Measurements from ENCODE around the gene SGTA.

The SGTA gene

DNA sequence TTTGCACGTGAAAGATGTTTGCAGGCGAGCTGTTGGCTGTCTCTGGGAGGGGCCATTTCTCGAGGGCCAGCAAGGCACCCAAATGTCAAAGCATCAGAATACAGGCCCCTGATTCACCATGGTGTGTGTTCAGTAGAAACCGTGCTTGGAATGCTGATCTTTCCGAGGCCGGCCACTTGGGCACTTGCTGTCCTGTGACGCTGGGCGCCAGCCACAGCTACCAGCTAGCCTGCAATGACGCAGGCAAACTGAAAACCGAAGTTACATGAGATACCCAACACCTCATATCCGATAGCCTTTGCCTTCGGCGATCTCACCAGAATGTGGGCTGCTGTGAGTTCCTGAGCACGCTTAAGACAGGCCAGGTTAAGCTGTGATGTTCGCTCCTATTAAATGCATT, 14.2 kb upstream of the SGTA start:
- Histone ChIP-seq H3K4me2 (ENCODE audit: low read depth, low read length) (no peak overlapping the region), H3K36me3 (replicated peaks; ENCODE audit: insufficient read depth, low read length) (peaks cover 13% of the 10 kb centered on the region), H3K79me2 (ENCODE audit: low read length) (peaks cover 18% of the 10 kb centered on the region), H4K20me1 (ENCODE audit: insufficient read depth, low read length) (no peaks in the 10 kb centered on the region), H2AFZ (ENCODE audit: low read length) (no peak overlapping the region), H3K27me3 (replicated peaks; ENCODE audit: insufficient read depth, low read length) (no peaks in the 10 kb centered on the region), H3F3A (ENCODE audit: insufficient read depth, low read length) (no peaks in the 10 kb centered on the region), H3K9me2 (replicated peaks; ENCODE audit: insufficient read depth, low read length) (no peaks in the 10 kb centered on the region), H3K9ac (ENCODE audit: low read length) (no peak overlapping the region), H3K4me3 (ENCODE audit: low read length) (no peak overlapping the region), H3K9me3 (replicated peaks; ENCODE audit: insufficient read depth, low read length) (no peaks in the 10 kb centered on the region), H3K4me1 (ENCODE audit: low read length) (no peaks in the 10 kb centered on the region), H3K27ac (ENCODE audit: low read length) (no peak overlapping the region)
- TF ChIP-seq EZH2 (optimal IDR thresholded peaks at IDR 0.05; ENCODE audit: low read depth, low read length), result no peak
- TF ChIP-seq EZH2phosphoT487 (IDR thresholded peaks at IDR 0.05; ENCODE audit: low read length), result no peak
- TF ChIP-seq, protein P1, sequence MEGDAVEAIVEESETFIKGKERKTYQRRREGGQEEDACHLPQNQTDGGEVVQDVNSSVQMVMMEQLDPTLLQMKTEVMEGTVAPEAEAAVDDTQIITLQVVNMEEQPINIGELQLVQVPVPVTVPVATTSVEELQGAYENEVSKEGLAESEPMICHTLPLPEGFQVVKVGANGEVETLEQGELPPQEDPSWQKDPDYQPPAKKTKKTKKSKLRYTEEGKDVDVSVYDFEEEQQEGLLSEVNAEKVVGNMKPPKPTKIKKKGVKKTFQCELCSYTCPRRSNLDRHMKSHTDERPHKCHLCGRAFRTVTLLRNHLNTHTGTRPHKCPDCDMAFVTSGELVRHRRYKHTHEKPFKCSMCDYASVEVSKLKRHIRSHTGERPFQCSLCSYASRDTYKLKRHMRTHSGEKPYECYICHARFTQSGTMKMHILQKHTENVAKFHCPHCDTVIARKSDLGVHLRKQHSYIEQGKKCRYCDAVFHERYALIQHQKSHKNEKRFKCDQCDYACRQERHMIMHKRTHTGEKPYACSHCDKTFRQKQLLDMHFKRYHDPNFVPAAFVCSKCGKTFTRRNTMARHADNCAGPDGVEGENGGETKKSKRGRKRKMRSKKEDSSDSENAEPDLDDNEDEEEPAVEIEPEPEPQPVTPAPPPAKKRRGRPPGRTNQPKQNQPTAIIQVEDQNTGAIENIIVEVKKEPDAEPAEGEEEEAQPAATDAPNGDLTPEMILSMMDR (IDR thresholded peaks at IDR 0.05; ENCODE audit: low read length), result no peak
- DNase-seq, result no peak

DNA sequence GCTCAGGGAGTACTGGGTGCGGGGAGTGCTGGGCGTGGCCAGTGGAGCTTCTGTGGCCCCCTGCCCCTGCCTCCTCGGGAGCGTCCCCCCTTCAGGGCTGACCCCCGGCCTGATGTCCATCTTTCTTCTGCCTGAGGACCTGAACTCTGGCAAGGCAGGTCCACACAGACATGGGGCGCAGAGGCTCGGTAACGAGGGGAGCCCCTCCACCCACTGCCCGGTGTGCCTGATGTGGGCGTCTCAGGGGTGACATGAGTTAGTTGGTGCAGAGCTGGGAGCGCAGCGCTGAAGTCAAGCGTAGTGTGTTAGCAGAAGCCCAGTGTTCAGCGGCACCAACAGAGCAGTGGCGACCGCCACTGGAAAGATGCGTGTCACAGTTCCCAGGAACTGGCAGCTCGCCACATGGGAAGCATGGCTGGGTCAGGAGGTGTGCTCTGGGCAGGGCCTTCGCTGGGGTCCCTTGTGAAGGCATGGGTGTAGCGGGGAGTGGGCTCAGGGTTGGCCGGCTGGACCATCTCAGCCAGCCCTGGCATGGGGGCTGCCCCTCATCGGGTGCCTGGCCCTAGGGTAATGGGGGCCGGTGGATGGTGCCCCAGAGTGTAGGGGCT, 13.7 kb upstream of the SGTA start:
- no peak for DNase-seq
- no peaks in the 10 kb centered on the region for H3K27me3 ChIP-seq (replicated peaks; ENCODE audit: insufficient read depth, low read length)
- H3K9ac ChIP-seq (ENCODE audit: low read length), result no peak overlapping the region
- no peaks in the 10 kb centered on the region for H4K20me1 ChIP-seq (ENCODE audit: insufficient read depth, low read length)
- peaks cover 21% of the 10 kb centered on the region for H3K79me2 ChIP-seq (ENCODE audit: low read length)
- H3K9me3 ChIP-seq (replicated peaks; ENCODE audit: insufficient read depth, low read length), result no peaks in the 10 kb centered on the region
- TF ChIP-seq, protein P1 (IDR thresholded peaks at IDR 0.05; ENCODE audit: low read length), result no peak
- TF ChIP-seq EZH2phosphoT487 (IDR thresholded peaks at IDR 0.05; ENCODE audit: low read length) (no peak), EZH2 (optimal IDR thresholded peaks at IDR 0.05; ENCODE audit: low read depth, low read length) (no peak)
- H3K4me3 ChIP-seq (ENCODE audit: low read length), result no peak overlapping the region
- H3F3A ChIP-seq (ENCODE audit: insufficient read depth, low read length), result no peaks in the 10 kb centered on the region
- H3K9me2 ChIP-seq (replicated peaks; ENCODE audit: insufficient read depth, low read length), result no peaks in the 10 kb centered on the region
- no peak overlapping the region for H3K4me2 ChIP-seq (ENCODE audit: low read depth, low read length)
- no peak overlapping the region for H3K27ac ChIP-seq (ENCODE audit: low read length)
- H2AFZ ChIP-seq (ENCODE audit: low read length), result no peak overlapping the region
- H3K4me1 ChIP-seq (ENCODE audit: low read length), result no peaks in the 10 kb centered on the region
- peaks cover 13% of the 10 kb centered on the region for H3K36me3 ChIP-seq (replicated peaks; ENCODE audit: insufficient read depth, low read length)

- Histone ChIP-seq H2AFZ (ENCODE audit: low read length) (no peak overlapping the region), H4K20me1 (ENCODE audit: insufficient read depth, low read length) (no peaks in the 10 kb centered on the region), H3K9ac (ENCODE audit: low read length) (no peak overlapping the region), H3K27ac (ENCODE audit: low read length) (no peak overlapping the region), H3K9me2 (replicated peaks; ENCODE audit: insufficient read depth, low read length) (no peaks in the 10 kb centered on the region), H3F3A (ENCODE audit: insufficient read depth, low read length) (no peaks in the 10 kb centered on the region), H3K27me3 (replicated peaks; ENCODE audit: insufficient read depth, low read length) (no peaks in the 10 kb centered on the region), H3K36me3 (replicated peaks; ENCODE audit: insufficient read depth, low read length) (peaks cover 9% of the 10 kb centered on the region), H3K79me2 (ENCODE audit: low read length) (peaks cover 23% of the 10 kb centered on the region), H3K4me3 (ENCODE audit: low read length) (no peak overlapping the region), H3K9me3 (replicated peaks; ENCODE audit: insufficient read depth, low read length) (no peaks in the 10 kb centered on the region), H3K4me2 (ENCODE audit: low read depth, low read length) (no peak overlapping the region), H3K4me1 (ENCODE audit: low read length) (no peaks in the 10 kb centered on the region)
- no peak for DNase-seq
- no peak for TF ChIP-seq EZH2phosphoT487 (IDR thresholded peaks at IDR 0.05; ENCODE audit: low read length)
- TF ChIP-seq, protein P1 (IDR thresholded peaks at IDR 0.05; ENCODE audit: low read length), result no peak
- TF ChIP-seq EZH2 (optimal IDR thresholded peaks at IDR 0.05; ENCODE audit: low read depth, low read length), result no peak
Measured at GRCh38 chr19:2795827-2796658, 13.0 kb upstream of the SGTA start.
